HepG2 (cell line): Measurements from ENCODE around the gene CAMK1D. TPM values are rescaled to one million over a fixed set of nuclear protein-coding genes. Genes with fewer than 3 reads are reported as not detected.

Source experiments
- ATAC-seq: fragments of 200-7000 bp; cut with Tn5 transposase; 3 replicates; pipeline ENCODE4 v1.9.1; 2020; ENCODE audit warnings: mild to moderate bottlenecking, moderate library complexity
- BruUV-seq: library from RNA; stranded (reverse); fragments of 400-500 nt; replicated peaks from 2 replicates; lab custom pipeline; 2021; lab: Mats Ljungman, UMichigan
- CTCF ChIA-PET: fragments of 300-600 bp; formaldehyde crosslinking; extraction: SDS; loops from one replicate; lab custom pipeline; 2021; ENCODE audit warnings: low total read pairs, inconsistent platforms, low intra/inter-chr PET ratio; lab: Yijun Ruan, JAX
- POLR2A ChIA-PET: fragments of 350-600 bp; sonication (Branson Sonifier 250); formaldehyde crosslinking; loops from one replicate; lab custom pipeline; 2020; ENCODE audit warnings: antibody characterized with exemption, inconsistent platforms; lab: Yijun Ruan, JAX
- DNase-seq: peaks from one replicate; pipeline ENCODE4 v3.0.0-alpha.2; 2015; ENCODE audit warnings: low spot score
- FAIRE-seq: peaks from 3 replicates; lab custom pipeline; 2011; peaks lifted over from hg19 to GRCh38; lab: Jason Lieb, UNC
- H2AFZ ChIP-seq: one replicate; pipeline ENCODE4 v1.6.1; 2011; ENCODE audit warnings: low read length, inconsistent platforms
- H3K27ac ChIP-seq: fragments of 300-600 bp; 3 replicates; pipeline ENCODE4 v1.8.0; 2011; ENCODE audit warnings: mixed run types, mild to moderate bottlenecking, mixed read lengths, low read length, inconsistent platforms; ENCODE audit not compliant: insufficient read depth; ENCODE audit errors: extremely low read length
- H3K27me3 ChIP-seq, 2 experiments: fragments of 200-600 bp in 1 of 2; 2 replicates in 1 of 2; 3 replicates in 1 of 2; pipeline versions ENCODE4 v1.6.0 to v1.8.0; 2011; ENCODE audit warnings: low read length in 2 of 2, mild to moderate bottlenecking in 2 of 2, moderate library complexity in 2 of 2, inconsistent platforms in 1 of 2; ENCODE audit not compliant: insufficient read depth in 2 of 2, control insufficient read depth in 1 of 2
- H3K36me3 ChIP-seq, 2 experiments: fragments of 200-600 bp in 1 of 2; replicated peaks in 1 of 2; 2 replicates in 1 of 2; 3 replicates in 1 of 2; pipeline versions ENCODE4 v1.5.1 to v1.8.0; 2011; ENCODE audit warnings: low read length in 2 of 2, inconsistent platforms in 1 of 2; ENCODE audit not compliant: insufficient read depth in 2 of 2, control insufficient read depth in 1 of 2
- H3K4me1 ChIP-seq: 2 replicates; pipeline ENCODE4 v1.5.1; 2012; ENCODE audit warnings: low read length, inconsistent platforms; ENCODE audit not compliant: insufficient read depth
- H3K4me2 ChIP-seq: 2 replicates; pipeline ENCODE4 v1.6.0; 2011; ENCODE audit warnings: low read depth, low read length, inconsistent platforms
- H3K4me3 ChIP-seq, 3 experiments: fragments of 200-600 bp in 1 of 3; sonication (generic), shearing (Covaris generic) in 1 of 3; replicated peaks in 1 of 3; 2 replicates each; pipeline ENCODE4 v1.5.1; 2011 to 2016; ENCODE audit warnings: low read length in 3 of 3, inconsistent platforms in 2 of 3, low read depth in 2 of 3, mild to moderate bottlenecking in 2 of 3, control low read depth in 1 of 3, mixed read lengths in 1 of 3; ENCODE audit not compliant: insufficient read depth in 1 of 3
- H3K79me2 ChIP-seq: one replicate; pipeline ENCODE4 v1.6.1; 2011; ENCODE audit warnings: low read length, inconsistent platforms; ENCODE audit not compliant: insufficient read depth
- H3K9ac ChIP-seq: 2 replicates; pipeline ENCODE4 v1.6.0; 2011; ENCODE audit warnings: mild to moderate bottlenecking, low read depth, low read length, inconsistent platforms; ENCODE audit not compliant: insufficient read depth
- H3K9me3 ChIP-seq: 2 replicates; pipeline ENCODE4 v1.5.1; 2012; ENCODE audit warnings: mild to moderate bottlenecking, low read length
- H4K20me1 ChIP-seq: 2 replicates; pipeline ENCODE4 v1.6.0; 2011; ENCODE audit warnings: inconsistent platforms, mild to moderate bottlenecking, low read length, moderate library complexity; ENCODE audit not compliant: insufficient read depth
- ATF7 ChIP-seq, 2 experiments: fragments of 450-650 bp in 1 of 2; sonication (generic) in 1 of 2; formaldehyde crosslinking in 1 of 2; IDR thresholded peaks; 2 replicates each; pipeline versions ENCODE4 v1.4.0 to v1.6.1; 2016 to 2020; ENCODE audit warnings: antibody characterized with exemption in 1 of 2, mild to moderate bottlenecking in 1 of 2, missing genetic modification reagents in 1 of 2
- FOXP1 ChIP-seq, 2 experiments: fragments of 450-650 bp in 1 of 2; IDR thresholded peaks; 2 replicates each; pipeline ENCODE4 v1.6.1; 2017 to 2018; ENCODE audit warnings: antibody characterized with exemption in 1 of 2
- HDAC6 ChIP-seq: fragments of 200-600 bp; sonication (generic); IDR thresholded peaks from 2 replicates; pipeline ENCODE4 v1.7.0; 2017; ENCODE audit warnings: mild to moderate bottlenecking, antibody characterized with exemption, low read length, low read depth
- MAFG ChIP-seq: sonication (generic); formaldehyde crosslinking; IDR thresholded peaks from 2 replicates; pipeline ENCODE4 v1.5.1; 2020; ENCODE audit warnings: mild to moderate bottlenecking, missing genetic modification reagents
- NFIC ChIP-seq: IDR thresholded peaks from 2 replicates; pipeline ENCODE4 v1.6.1; 2012; ENCODE audit warnings: mild to moderate bottlenecking, low read length, inconsistent platforms
- SSRP1 ChIP-seq: IDR thresholded peaks from 2 replicates; pipeline ENCODE4 v1.6.1; 2016; ENCODE audit warnings: control low read depth
- STAG1 ChIP-seq: sonication (generic); formaldehyde crosslinking; IDR thresholded peaks from 2 replicates; pipeline ENCODE4 v1.4.0; 2020; ENCODE audit warnings: missing genetic modification reagents
- ZNF256 ChIP-seq: sonication (generic); formaldehyde crosslinking; conservative IDR thresholded peaks from 2 replicates; pipeline ENCODE4 v1.4.0; 2020; ENCODE audit warnings: missing genetic modification reagents
- ZNF30 ChIP-seq: sonication (generic); formaldehyde crosslinking; IDR thresholded peaks from 2 replicates; pipeline ENCODE4 v1.5.0; 2020; ENCODE audit warnings: mild to moderate bottlenecking, missing genetic modification reagents
- ZNF460 ChIP-seq: sonication (generic); formaldehyde crosslinking; IDR thresholded peaks from 2 replicates; pipeline ENCODE4 v1.5.1; 2020; ENCODE audit warnings: missing genetic modification reagents, mild to moderate bottlenecking, borderline replicate concordance
- ZNF614 ChIP-seq: IDR thresholded peaks from 2 replicates; pipeline ENCODE4 v1.6.1; 2018; ENCODE audit warnings: missing biosample characterization, missing genetic modification reagents, inconsistent platforms, borderline replicate concordance
- WGBS: methylation state at CpG from one replicate; pipeline ENCODE4 v1.1.6; 2017; ENCODE audit warnings: low lambda C conversion rate; 5-methylcytosine and 5-hydroxymethylcytosine counted together
- in situ Hi-C: cut with HindIII; loops from 2 replicates; pipeline ENCODE4 v1.10.0; 2017; ENCODE audit warnings: low pct_unique_long_range_greater_than_20kb; ENCODE audit not compliant: extremely low pct_ligation_motif_present
- intact Hi-C: fragments of 100-400 bp; cut with micrococcal nuclease; formaldehyde crosslinking; loops from one replicate; pipeline ENCODE4 v1.10.0; 2022; ENCODE audit not compliant: unreplicated experiment
- polyA plus RNA-seq, 8 experiments: library from polyadenylated mRNA; depleted of rRNA in 3 of 8; stranded (reverse) in 7 of 8; unstranded in 1 of 8; fragments of >200 nt; fragmentation: Illumina TruSeq in 4 of 8; extraction: Trizol in 4 of 8; gene quantifications; 2 replicates each; pipeline versions ENCODE4 v1.2.1 to v1.2.3, GENCODE V29; 2011 to 2016; ENCODE audit warnings: low read depth in 4 of 8, missing spikeins in 1 of 8, mixed read lengths in 1 of 8; ENCODE audit not compliant: insufficient read depth in 1 of 8
- total RNA-seq, 5 experiments: library from RNA; depleted of rRNA; stranded (reverse); fragments of >200 nt; fragmentation: Illumina TruSeq; extraction: Trizol; gene quantifications; 2 replicates each; pipeline ENCODE4 v1.2.3, GENCODE V29; 2016; ENCODE audit warnings: low read depth in 1 of 5
- TF ChIP-seq, protein P1 (sequence below): sonication (generic); formaldehyde crosslinking; IDR thresholded peaks from 2 replicates; pipeline ENCODE4 v1.4.0; 2020; ENCODE audit warnings: missing genetic modification reagents, low read depth, mild to moderate bottlenecking, borderline replicate concordance
- TF ChIP-seq, protein P2 (sequence below): sonication (generic); formaldehyde crosslinking; conservative IDR thresholded peaks from 2 replicates; pipeline ENCODE4 v1.4.0; 2020; ENCODE audit warnings: missing genetic modification reagents

Gene CAMK1D
- total and polyA plus RNA-seq, 2 of the 13 experiments (the other 11 are each of a cell fraction or from before 2014, with no cell fraction given), result under 0.01 TPM; not detected in 1

DNA sequence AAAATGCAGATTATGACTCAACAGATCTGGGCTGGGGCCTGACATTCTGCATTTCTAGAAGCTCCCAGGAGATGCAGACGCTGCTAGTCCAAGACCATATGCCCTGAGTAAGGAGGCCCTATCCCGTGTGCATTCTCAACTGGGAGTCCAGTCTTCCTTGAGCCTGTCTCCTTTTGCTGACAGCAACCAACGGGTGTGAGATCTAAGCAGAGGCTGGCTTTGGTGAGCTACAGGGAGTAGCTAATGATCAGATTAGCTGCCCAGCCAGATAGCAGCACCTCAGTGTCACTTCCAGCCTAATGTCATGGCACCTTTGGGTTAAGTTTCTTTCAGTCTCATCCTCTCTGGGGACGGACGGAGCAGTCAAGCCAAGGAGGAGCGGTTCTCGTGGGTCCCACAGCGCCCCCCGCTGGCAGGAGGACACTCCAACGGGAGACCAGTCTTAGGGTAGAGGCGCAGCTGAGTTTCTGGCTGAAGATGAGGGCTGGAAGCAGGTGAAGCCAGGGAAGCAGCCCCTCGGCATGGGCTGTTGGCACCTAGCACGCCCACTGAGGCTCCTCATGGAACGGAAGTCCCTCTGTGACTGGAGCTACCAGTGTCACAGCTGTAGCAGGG, 498.1 kb downstream of the CAMK1D start (continued):
- no peak for TF ChIP-seq MAFG (CRISPR knock-in tag)
- no peak for TF ChIP-seq ZNF256
- 0 out of 2 replicates have a peak, but pooled peaks have one; percentile 2 for TF ChIP-seq STAG1 (CRISPR knock-in tag)
- TF ChIP-seq FOXP1 (IDR thresholded peaks at IDR 0.05), result no peak
- TF ChIP-seq FOXP1 (CRISPR knock-in tag; IDR thresholded peaks at IDR 0.05), result no peak
- TF ChIP-seq, protein P1, sequence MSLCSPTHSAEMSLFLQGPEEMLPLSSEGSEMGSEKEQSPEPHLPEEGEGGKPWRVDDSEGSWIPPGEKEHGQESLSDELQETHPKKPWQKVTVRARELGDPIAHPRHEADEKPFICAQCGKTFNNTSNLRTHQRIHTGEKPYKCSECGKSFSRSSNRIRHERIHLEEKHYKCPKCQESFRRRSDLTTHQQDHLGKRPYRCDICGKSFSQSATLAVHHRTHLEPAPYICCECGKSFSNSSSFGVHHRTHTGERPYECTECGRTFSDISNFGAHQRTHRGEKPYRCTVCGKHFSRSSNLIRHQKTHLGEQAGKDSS (CRISPR knock-in tag), result no peak

DNA sequence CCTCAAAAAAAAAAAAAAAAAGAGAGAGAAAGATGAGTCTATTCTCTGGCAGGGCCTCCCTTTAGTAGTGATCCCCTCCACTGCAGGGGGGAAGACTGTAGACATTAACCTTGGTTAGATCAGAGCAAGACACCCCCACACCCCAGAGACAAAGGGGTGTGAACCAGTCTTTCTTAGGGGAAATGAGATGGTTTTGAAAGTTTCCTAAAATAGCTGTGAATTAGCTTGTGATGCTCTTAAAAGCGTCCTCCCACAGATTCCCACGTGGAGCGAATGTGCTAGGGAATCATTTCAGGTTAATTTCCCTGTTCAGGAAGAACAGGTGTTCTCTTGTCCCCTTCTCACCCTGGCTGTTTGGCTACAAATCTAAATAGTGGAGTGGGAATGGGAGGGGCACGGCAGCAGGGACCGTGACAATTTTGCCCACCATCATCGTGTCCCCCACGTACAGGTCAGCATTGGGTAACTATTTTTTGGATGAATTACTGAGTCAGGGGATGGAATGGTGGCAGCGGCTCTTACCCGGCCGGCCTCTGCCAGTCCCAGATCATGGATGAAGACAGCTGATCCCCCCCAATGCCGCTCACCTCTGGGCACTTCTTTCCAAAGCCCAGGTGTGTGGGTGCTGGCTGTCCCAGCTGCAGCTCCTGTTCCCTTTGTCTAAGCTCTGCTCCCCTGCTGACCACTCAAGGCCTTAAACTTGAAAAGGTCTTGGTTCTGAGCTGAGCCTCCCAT, 499.3 kb downstream of the CAMK1D start:
- H2AFZ ChIP-seq, result no peak overlapping the region
- no peak for FAIRE-seq
- intact Hi-C loops (no loop called here), in situ Hi-C loops (no loop called here)
- no peaks in the 10 kb centered on the region for H3K4me1 ChIP-seq
- 56% methylated on average over 8 of the region's 11 CpGs for WGBS
- ATAC-seq, result no peak
- no peaks in the 10 kb centered on the region for H3K36me3 ChIP-seq
- H3K27ac ChIP-seq, result no peak overlapping the region
- BruUV-seq, result no TSS peak
- no peak overlapping the region for H3K4me3 ChIP-seq
- no peak for DNase-seq
- H3K79me2 ChIP-seq, result no peaks in the 10 kb centered on the region
- no peak overlapping the region for H3K9ac ChIP-seq
- H3K4me2 ChIP-seq, result no peak overlapping the region
- ChIA-PET POLR2A (no interaction called here), CTCF (no interaction called here)
- no peaks in the 10 kb centered on the region for H4K20me1 ChIP-seq
- H3K9me3 ChIP-seq, result no peaks in the 10 kb centered on the region
- H3K27me3 ChIP-seq, result peaks cover 0 to 1% of the 10 kb centered on the region in 2 experiments; a peak in 2 of 5 replicates
- TF ChIP-seq, protein P1 (CRISPR knock-in tag), result no peak
- TF ChIP-seq ZNF30 (CRISPR knock-in tag) (no peak), NFIC (no peak), ZNF614 (CRISPR knock-in tag) (no peak), ZNF460 (CRISPR knock-in tag) (no peak), HDAC6 (no peak), ATF7 (IDR thresholded peaks at IDR 0.05) (no peak), ATF7 (CRISPR knock-in tag; IDR thresholded peaks at IDR 0.05) (no peak), SSRP1 (CRISPR knock-in tag) (no peak)
- TF ChIP-seq, protein P2, sequence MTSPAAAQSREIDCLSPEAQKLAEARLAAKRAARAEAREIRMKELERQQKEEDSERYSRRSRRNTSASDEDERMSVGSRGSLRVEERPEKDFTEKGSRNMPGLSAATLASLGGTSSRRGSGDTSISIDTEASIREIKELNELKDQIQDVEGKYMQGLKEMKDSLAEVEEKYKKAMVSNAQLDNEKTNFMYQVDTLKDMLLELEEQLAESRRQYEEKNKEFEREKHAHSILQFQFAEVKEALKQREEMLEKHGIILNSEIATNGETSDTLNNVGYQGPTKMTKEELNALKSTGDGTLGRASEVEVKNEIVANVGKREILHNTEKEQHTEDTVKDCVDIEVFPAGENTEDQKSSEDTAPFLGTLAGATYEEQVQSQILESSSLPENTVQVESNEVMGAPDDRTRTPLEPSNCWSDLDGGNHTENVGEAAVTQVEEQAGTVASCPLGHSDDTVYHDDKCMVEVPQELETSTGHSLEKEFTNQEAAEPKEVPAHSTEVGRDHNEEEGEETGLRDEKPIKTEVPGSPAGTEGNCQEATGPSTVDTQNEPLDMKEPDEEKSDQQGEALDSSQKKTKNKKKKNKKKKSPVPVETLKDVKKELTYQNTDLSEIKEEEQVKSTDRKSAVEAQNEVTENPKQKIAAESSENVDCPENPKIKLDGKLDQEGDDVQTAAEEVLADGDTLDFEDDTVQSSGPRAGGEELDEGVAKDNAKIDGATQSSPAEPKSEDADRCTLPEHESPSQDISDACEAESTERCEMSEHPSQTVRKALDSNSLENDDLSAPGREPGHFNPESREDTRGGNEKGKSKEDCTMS (CRISPR knock-in tag), result no peak
